Endothelial cell of hepatic sinusoid (primary cell): Measurements from ENCODE around the gene SCCPDH.
"Not testable (repeated sequence)": the region's sequence is repeated elsewhere in the genome, so short reads cannot be mapped to it uniquely, and the experiment has no call there.

Experiments used
- in situ Hi-C: cut with HindIII; loops from 2 replicates; pipeline ENCODE4 v1.10.0; 2017; ENCODE audit warnings: low sequenced_read_pairs

The SCCPDH gene

GRCh38 chr1:246724016-246724730 lies at the start of gene SCCPDH:
TSS of gene SCCPDH (plus strand) at chr1:246724409. CDS start at chr1:246724423, 14 bp downstream.
- in situ Hi-C loops, result no loop called here

- in situ Hi-C loops, result no loop called here
Measured at GRCh38 chr1:246677842-246678241, 46.4 kb upstream of the SCCPDH start.

- in situ Hi-C loops, result no loop called here
Measured at GRCh38 chr1:246678816-246679793, 45.1 kb upstream of the SCCPDH start.

- in situ Hi-C loops, result no loop called here
Measured at GRCh38 chr1:246679794-246680177, 44.4 kb upstream of the SCCPDH start.

GRCh38 chr1:246680190-246680589 lies 44.0 kb upstream of the SCCPDH start:
- in situ Hi-C loops, result no loop called here

GRCh38 chr1:246680696-246681130 lies 43.5 kb upstream of the SCCPDH start:
- in situ Hi-C loops, result no loop called here

GRCh38 chr1:246681900-246682895 lies 42.0 kb upstream of the SCCPDH start:
- in situ Hi-C loops, result no loop called here

GRCh38 chr1:246683521-246683920 lies 40.7 kb upstream of the SCCPDH start:
- in situ Hi-C loops, result no loop called here

- in situ Hi-C loops, result no loop called here
Measured at GRCh38 chr1:246687002-246687401, 37.2 kb upstream of the SCCPDH start.

GRCh38 chr1:246689409-246690008 lies 34.7 kb upstream of the SCCPDH start:
- in situ Hi-C loops, result no loop called here

- in situ Hi-C loops, result no loop called here
Measured at GRCh38 chr1:246690100-246690499, 34.1 kb upstream of the SCCPDH start.

GRCh38 chr1:246691622-246692495 lies 32.4 kb upstream of the SCCPDH start:
- in situ Hi-C loops, result no loop called here

- in situ Hi-C loops, result not testable (repeated sequence)
Measured at GRCh38 chr1:246694213-246694895, 29.9 kb upstream of the SCCPDH start.

GRCh38 chr1:246695136-246695535 lies 29.1 kb upstream of the SCCPDH start:
- in situ Hi-C loops, result no loop called here

GRCh38 chr1:246695666-246696065 lies 28.5 kb upstream of the SCCPDH start:
- in situ Hi-C loops, result no loop called here

GRCh38 chr1:246698466-246699094 lies 25.6 kb upstream of the SCCPDH start:
- in situ Hi-C loops, result no loop called here

GRCh38 chr1:246699095-246699735 lies 25.0 kb upstream of the SCCPDH start:
- in situ Hi-C loops, result no loop called here

GRCh38 chr1:246703581-246703980 lies 20.6 kb upstream of the SCCPDH start:
- in situ Hi-C loops, result no loop called here
